Keratinocyte (primary cell): ENCODE results near the gene KRT82. TPM values are rescaled to one million over a fixed set of nuclear protein-coding genes. Genes with fewer than 3 reads are reported as not detected.

Experiments
- DNase-seq: peaks from one replicate; pipeline ENCODE4 v3.0.0-alpha.2; 2011; ENCODE audit warnings: low read depth, missing footprints, low spot score
- FAIRE-seq: peaks from 2 replicates; lab custom pipeline; 2011; peaks lifted over from hg19 to GRCh38; lab: Jason Lieb, UNC
- H2AFZ ChIP-seq: 2 replicates; pipeline ENCODE4 v1.6.0; 2012; ENCODE audit warnings: low read length, control low read depth, inconsistent platforms; ENCODE audit not compliant: control insufficient read depth
- H3K27ac ChIP-seq: 2 replicates; pipeline ENCODE4 v1.5.1; 2011; ENCODE audit warnings: low read length; ENCODE audit not compliant: control insufficient read depth, insufficient read depth
- H3K27me3 ChIP-seq: 3 replicates; pipeline ENCODE4 v1.6.0; 2011; ENCODE audit warnings: low read length; ENCODE audit not compliant: control insufficient read depth, insufficient read depth; ENCODE audit errors: extremely low read depth
- H3K36me3 ChIP-seq, 2 experiments: 2 replicates in 1 of 2; 3 replicates in 1 of 2; pipeline ENCODE4 v1.5.1; 2011; ENCODE audit warnings: low read length in 2 of 2, mild to moderate bottlenecking in 1 of 2; ENCODE audit not compliant: control insufficient read depth in 2 of 2, insufficient read depth in 2 of 2; ENCODE audit errors: extremely low read depth in 1 of 2
- H3K4me1 ChIP-seq: 3 replicates; pipeline ENCODE4 v1.5.1; 2011; ENCODE audit warnings: low read length; ENCODE audit not compliant: control insufficient read depth, insufficient read depth; ENCODE audit errors: extremely low read depth
- H3K4me2 ChIP-seq: 3 replicates; pipeline ENCODE4 v1.6.0; 2011; ENCODE audit warnings: low read depth, low read length; ENCODE audit not compliant: control insufficient read depth, insufficient read depth; ENCODE audit errors: extremely low read depth
- H3K4me3 ChIP-seq, 3 experiments: fragments of 200-600 bp in 1 of 3; sonication (generic) in 1 of 3; 2 replicates in 2 of 3; 3 replicates in 1 of 3; pipeline ENCODE4 v1.5.1; 2011 to 2016; ENCODE audit warnings: low read length in 3 of 3, mild to moderate bottlenecking in 3 of 3, control low read depth in 2 of 3, inconsistent platforms in 1 of 3, low read depth in 1 of 3, mixed read lengths in 1 of 3, mixed run types in 1 of 3, moderate library complexity in 1 of 3; ENCODE audit not compliant: control insufficient read depth in 2 of 3, insufficient read depth in 2 of 3; ENCODE audit errors: extremely low read depth in 1 of 3
- H3K79me2 ChIP-seq: 2 replicates; pipeline ENCODE4 v1.6.0; 2012; ENCODE audit warnings: low read length; ENCODE audit not compliant: control insufficient read depth, insufficient read depth
- H3K9ac ChIP-seq: 3 replicates; pipeline ENCODE4 v1.6.0; 2011; ENCODE audit warnings: low read length; ENCODE audit not compliant: control insufficient read depth, insufficient read depth; ENCODE audit errors: extremely low read depth
- H3K9me1 ChIP-seq: 3 replicates; pipeline ENCODE4 v1.6.0; 2011; ENCODE audit warnings: low read length; ENCODE audit not compliant: control insufficient read depth, insufficient read depth; ENCODE audit errors: extremely low read depth
- H3K9me3 ChIP-seq: 2 replicates; pipeline ENCODE4 v1.5.1; 2012; ENCODE audit warnings: low read depth, low read length; ENCODE audit not compliant: control insufficient read depth
- H4K20me1 ChIP-seq: 3 replicates; pipeline ENCODE4 v1.6.0; 2011; ENCODE audit warnings: low read length; ENCODE audit not compliant: control insufficient read depth, insufficient read depth; ENCODE audit errors: extremely low read depth
- CTCF ChIP-seq, 3 experiments: IDR thresholded peaks in 1 of 3; conservative IDR thresholded peaks in 1 of 3; optimal IDR thresholded peaks in 1 of 3; 2 replicates in 2 of 3; 3 replicates in 1 of 3; pipeline versions ENCODE3 to v1.5.1; 2011; ENCODE audit warnings: low read length in 3 of 3, mild to moderate bottlenecking in 3 of 3, moderate library complexity in 2 of 3, control low read depth in 1 of 3, inconsistent platforms in 1 of 3; ENCODE audit not compliant: insufficient read depth in 2 of 3; ENCODE audit errors: extremely low read depth in 1 of 3
- EZH2 ChIP-seq: IDR thresholded peaks from one replicate; pipeline ENCODE4 v1.6.1; 2012; ENCODE audit warnings: inconsistent platforms, mild to moderate bottlenecking, low read length, moderate library complexity
- dilution Hi-C: fragments of 300-500 bp; cut with MboI; formaldehyde crosslinking; loops from one replicate; pipeline ENCODE4 v1.7.0; 2020; ENCODE audit warnings: low sequenced_read_pairs; ENCODE audit not compliant: extremely low pct_ligation_motif_present
- polyA plus RNA-seq, 5 experiments: library from polyadenylated mRNA; depleted of rRNA in 3 of 5; stranded (reverse) in 3 of 5; stranded (forward) in 1 of 5; unstranded in 1 of 5; fragments of >200 nt; gene quantifications; 1 replicate in 1 of 5; 2 replicates in 3 of 5; 3 replicates in 1 of 5; pipeline versions ENCODE4 v1.2.1 to v1.2.3, GENCODE V29; 2011 to 2012; ENCODE audit warnings: missing spikeins in 2 of 5, low read depth in 1 of 5, low replicate concordance in 1 of 5

KRT82 gene
- polyA plus RNA-seq, 1 donor (not counting 4 experiments of a cell fraction or from before 2014, with no cell fraction given) = not detected

- Histone ChIP-seq H3K9me1 (no peaks in the 10 kb centered on the region), H3K4me3 (no peak overlapping the region), H3K4me1 (peaks cover 50% of the 10 kb centered on the region), H3K27ac (no peak overlapping the region), H2AFZ (no peak overlapping the region), H3K36me3 (no peaks in the 10 kb centered on the region), H3K27me3 (no peaks in the 10 kb centered on the region), H3K9ac (no peak overlapping the region), H3K79me2 (no peaks in the 10 kb centered on the region), H3K4me2 (no peak overlapping the region), H3K9me3 (no peaks in the 10 kb centered on the region), H4K20me1 (no peaks in the 10 kb centered on the region)
- FAIRE-seq = peak; percentile 71
- peak; percentile 28 for DNase-seq
- dilution Hi-C loops = no loop called here
- no peak for TF ChIP-seq EZH2
- no peak for TF ChIP-seq CTCF (optimal IDR thresholded peaks at IDR 0.05 in 1 of 3, IDR thresholded peaks at IDR 0.05 in 1 of 3, conservative IDR thresholded peaks at IDR 0.05 in 1 of 3; ENCODE audit: extremely low read depth in 1 of 3, insufficient read depth in 2 of 3, low read length in 3 of 3)
Measured at GRCh38 chr12:52387859-52388258, 18.3 kb downstream of the KRT82 start.

GRCh38 chr12:52385226-52385702 lies 20.9 kb downstream of the KRT82 start, which contains the start of gene KRT84:
TSS of gene KRT84 (minus strand) at chr12:52385652. CDS start at chr12:52385585, 67 bp downstream.
- DNase-seq (no peak), FAIRE-seq (no peak)
- Histone ChIP-seq H3K9ac (no peak within 1 kb of the TSS), H3K36me3 (no peaks in the 10 kb centered on the region), H3K4me2 (no peak within 1 kb of the TSS), H3K4me1 (peaks cover 24% of the 10 kb centered on the region), H3K27ac (no peak within 1 kb of the TSS), H3K9me1 (no peaks in the 10 kb centered on the region), H3K27me3 (no peaks in the 10 kb centered on the region), H2AFZ (no peak within 1 kb of the TSS), H3K4me3 (no peak within 1 kb of the TSS), H3K9me3 (no peaks in the 10 kb centered on the region), H4K20me1 (no peaks in the 10 kb centered on the region), H3K79me2 (no peaks in the 10 kb centered on the region)
- dilution Hi-C loops = no loop called here
- no peak for TF ChIP-seq CTCF (optimal IDR thresholded peaks at IDR 0.05 in 1 of 3, IDR thresholded peaks at IDR 0.05 in 1 of 3, conservative IDR thresholded peaks at IDR 0.05 in 1 of 3; ENCODE audit: extremely low read depth in 1 of 3, insufficient read depth in 2 of 3, low read length in 3 of 3)
- no peak for TF ChIP-seq EZH2
